Mucosa of descending colon (tissue), 3 donors: ENCODE data around the gene MSLN. TPM values are rescaled to one million over a fixed set of nuclear protein-coding genes. Genes with fewer than 3 reads are reported as not detected.

Experiments
- ATAC-seq: fragments of 200-7000 bp; cut with Tn5 transposase; one replicate; pipeline ENCODE4 v1.9.1; 2020; ENCODE audit warnings: mild to moderate bottlenecking, moderate library complexity
- DNase-seq, 3 donors: peaks; one replicate each; pipeline ENCODE4 v3.0.0-alpha.2; 2020
- H3K36me3 ChIP-seq: fragments of 200-600 bp; one replicate; pipeline ENCODE4 v1.8.0; 2021; ENCODE audit warnings: low read depth, mild to moderate bottlenecking
- H3K4me1 ChIP-seq: fragments of 200-600 bp; one replicate; pipeline ENCODE4 v1.8.0; 2021; ENCODE audit warnings: low read depth, mild to moderate bottlenecking
- H3K4me3 ChIP-seq: fragments of 200-600 bp; one replicate; pipeline ENCODE4 v1.8.0; 2021; ENCODE audit warnings: mild to moderate bottlenecking
- H3K9me3 ChIP-seq: fragments of 200-600 bp; one replicate; pipeline ENCODE4 v1.8.0; 2021; ENCODE audit warnings: mild to moderate bottlenecking
- intact Hi-C, 2 donors: fragments of 100-400 bp; cut with DNase I in 1 of 2; cut with micrococcal nuclease in 1 of 2; formaldehyde crosslinking; loops; one replicate each; pipeline versions ENCODE4 v1.11.0 to v1.11.1; 2022; cut with DNase I, micrococcal nuclease
- total RNA-seq, 3 donors: library from RNA; stranded (reverse); fragmentation: NEBNext Ultra II Directional in 2 of 3; extraction: Animal tissue kit (Norgen Biotek cat#: 25700) in 2 of 3; gene quantifications; one replicate each; pipeline versions ENCODE4 v1.2.1 to v1.2.4, GENCODE V29; 2021 to 2023
- TF ChIP-seq, protein P1 (sequence below): fragments of 200-600 bp; IDR thresholded peaks from one replicate; pipeline ENCODE4 v1.8.0; 2022; ENCODE audit warnings: antibody characterized with exemption, mild to moderate bottlenecking
- donor health status: DM: no; HTN: no; CAD: no; lungs with moderate emphysema.
- donor health status: DM: no; HTN: no; CAD: no.
- donor health status: DM: no; HTN: yes; CAD: no.

The MSLN gene
- total RNA-seq, 3 donors from 2014 or later = 3.4 to 7.0 (median 4.7) TPM

DNA sequence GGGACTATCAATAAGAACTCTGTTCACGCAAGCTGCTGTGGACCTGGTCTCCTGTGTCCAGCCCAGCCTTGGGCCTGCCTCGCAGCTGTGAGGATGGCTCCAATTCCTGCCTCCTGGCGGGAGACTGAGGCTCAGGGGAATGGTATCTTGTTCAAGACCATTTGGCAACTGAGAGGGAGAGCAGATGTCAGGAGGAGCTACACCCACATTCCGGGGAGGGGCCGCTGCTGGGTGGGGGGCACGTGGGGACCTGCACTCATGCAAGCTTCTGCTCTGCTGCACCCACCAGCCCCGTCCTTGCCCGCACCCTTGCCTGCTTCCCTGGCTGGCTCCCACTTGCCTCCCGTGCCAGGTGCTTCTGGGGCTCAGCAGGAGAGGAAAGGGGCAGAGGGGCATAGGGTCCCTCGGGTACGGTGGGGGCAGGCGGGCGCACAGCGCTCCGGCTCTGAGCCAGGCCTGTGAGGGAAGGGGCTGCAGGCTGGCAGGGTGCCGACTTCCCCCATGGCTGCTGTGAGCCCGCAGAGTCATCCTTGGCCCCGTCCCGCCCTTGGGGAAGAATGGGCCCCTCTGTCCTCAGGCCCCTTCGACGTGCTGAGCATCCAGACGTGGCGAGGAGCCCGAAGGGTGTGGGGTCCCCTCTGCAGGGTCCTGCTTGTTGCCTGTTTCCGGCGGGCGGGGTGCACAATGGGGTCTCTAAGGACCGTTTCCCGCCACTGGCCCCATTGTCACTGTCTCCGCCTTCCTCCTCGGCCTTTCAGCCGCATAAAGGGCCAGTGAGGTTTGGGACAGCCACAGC lies 42.9 kb upstream of the MSLN start:
- Histone ChIP-seq H3K4me3 (no peak overlapping the region), H3K9me3 (no peaks in the 10 kb centered on the region), H3K4me1 (peaks cover 52% of the 10 kb centered on the region), H3K36me3 (no peaks in the 10 kb centered on the region)
- ATAC-seq (no peak), DNase-seq (no peak)
- intact Hi-C loops = loop anchor here in 1 of 2 donors (10.0 kb wide), 1 partner anchor 337 kb away; no protein-coding TSS in a partner anchor
- TF ChIP-seq, protein P1, sequence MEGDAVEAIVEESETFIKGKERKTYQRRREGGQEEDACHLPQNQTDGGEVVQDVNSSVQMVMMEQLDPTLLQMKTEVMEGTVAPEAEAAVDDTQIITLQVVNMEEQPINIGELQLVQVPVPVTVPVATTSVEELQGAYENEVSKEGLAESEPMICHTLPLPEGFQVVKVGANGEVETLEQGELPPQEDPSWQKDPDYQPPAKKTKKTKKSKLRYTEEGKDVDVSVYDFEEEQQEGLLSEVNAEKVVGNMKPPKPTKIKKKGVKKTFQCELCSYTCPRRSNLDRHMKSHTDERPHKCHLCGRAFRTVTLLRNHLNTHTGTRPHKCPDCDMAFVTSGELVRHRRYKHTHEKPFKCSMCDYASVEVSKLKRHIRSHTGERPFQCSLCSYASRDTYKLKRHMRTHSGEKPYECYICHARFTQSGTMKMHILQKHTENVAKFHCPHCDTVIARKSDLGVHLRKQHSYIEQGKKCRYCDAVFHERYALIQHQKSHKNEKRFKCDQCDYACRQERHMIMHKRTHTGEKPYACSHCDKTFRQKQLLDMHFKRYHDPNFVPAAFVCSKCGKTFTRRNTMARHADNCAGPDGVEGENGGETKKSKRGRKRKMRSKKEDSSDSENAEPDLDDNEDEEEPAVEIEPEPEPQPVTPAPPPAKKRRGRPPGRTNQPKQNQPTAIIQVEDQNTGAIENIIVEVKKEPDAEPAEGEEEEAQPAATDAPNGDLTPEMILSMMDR = no peak

DNA sequence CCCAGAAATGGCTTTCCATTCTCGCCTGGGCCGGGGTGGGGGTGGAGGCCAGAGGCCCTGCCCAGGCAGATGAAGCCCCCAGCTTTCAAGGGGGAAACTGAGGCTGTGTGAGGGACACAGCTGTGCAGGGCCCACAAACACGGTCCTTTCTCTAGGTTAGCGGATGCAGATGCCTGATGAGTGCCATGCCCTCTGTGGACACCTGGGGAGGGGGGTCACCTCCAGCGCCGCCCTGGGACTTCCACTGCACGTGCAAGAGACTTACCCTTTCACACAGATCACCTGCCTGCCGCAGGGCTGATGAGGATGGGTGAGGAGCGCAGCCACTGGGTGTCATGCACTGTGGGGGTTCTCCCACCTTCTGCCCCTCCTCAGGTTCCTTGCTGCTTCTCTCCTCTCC lies 42.1 kb upstream of the MSLN start:
- no peak for DNase-seq
- peaks cover 52% of the 10 kb centered on the region for H3K4me1 ChIP-seq
- no peak for ATAC-seq
- H3K4me3 ChIP-seq = no peak overlapping the region
- TF ChIP-seq, protein P1 = no peak
- no peaks in the 10 kb centered on the region for H3K36me3 ChIP-seq
- H3K9me3 ChIP-seq = no peaks in the 10 kb centered on the region
- intact Hi-C loops = loop anchor here in 1 of 2 donors (10.0 kb wide), 1 partner anchor 336 kb away; no protein-coding TSS in a partner anchor

DNA sequence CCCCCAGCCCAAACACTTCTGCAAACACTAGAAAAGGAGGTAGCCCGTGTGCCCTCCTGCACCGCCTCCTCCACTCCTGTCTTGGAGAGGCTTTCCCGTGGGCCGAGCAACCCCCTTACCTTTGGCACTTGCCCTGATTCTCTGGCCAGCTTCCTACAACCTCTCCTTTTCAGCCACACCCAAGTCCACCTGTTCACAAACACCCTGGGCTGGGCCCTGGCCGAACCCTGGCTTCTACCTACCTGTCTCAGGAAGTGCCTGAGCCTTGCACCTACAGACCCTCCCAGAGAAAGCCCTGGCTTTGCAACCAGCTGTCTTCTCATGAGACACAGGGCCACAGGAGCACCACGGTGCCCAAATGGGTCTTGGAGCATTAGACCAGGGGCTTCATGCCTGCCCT lies 41.6 kb upstream of the MSLN start:
- DNase-seq (peak; percentile 75 to 81 (median 76)), ATAC-seq (peak; percentile 19)
- TF ChIP-seq, protein P1 = no peak
- Histone ChIP-seq H3K36me3 (no peaks in the 10 kb centered on the region), H3K4me1 (peaks cover 52% of the 10 kb centered on the region), H3K4me3 (no peak overlapping the region), H3K9me3 (no peaks in the 10 kb centered on the region)
- intact Hi-C loops = loop anchor here in 1 of 2 donors (10.0 kb wide), 1 partner anchor 336 kb away; no protein-coding TSS in a partner anchor

DNA sequence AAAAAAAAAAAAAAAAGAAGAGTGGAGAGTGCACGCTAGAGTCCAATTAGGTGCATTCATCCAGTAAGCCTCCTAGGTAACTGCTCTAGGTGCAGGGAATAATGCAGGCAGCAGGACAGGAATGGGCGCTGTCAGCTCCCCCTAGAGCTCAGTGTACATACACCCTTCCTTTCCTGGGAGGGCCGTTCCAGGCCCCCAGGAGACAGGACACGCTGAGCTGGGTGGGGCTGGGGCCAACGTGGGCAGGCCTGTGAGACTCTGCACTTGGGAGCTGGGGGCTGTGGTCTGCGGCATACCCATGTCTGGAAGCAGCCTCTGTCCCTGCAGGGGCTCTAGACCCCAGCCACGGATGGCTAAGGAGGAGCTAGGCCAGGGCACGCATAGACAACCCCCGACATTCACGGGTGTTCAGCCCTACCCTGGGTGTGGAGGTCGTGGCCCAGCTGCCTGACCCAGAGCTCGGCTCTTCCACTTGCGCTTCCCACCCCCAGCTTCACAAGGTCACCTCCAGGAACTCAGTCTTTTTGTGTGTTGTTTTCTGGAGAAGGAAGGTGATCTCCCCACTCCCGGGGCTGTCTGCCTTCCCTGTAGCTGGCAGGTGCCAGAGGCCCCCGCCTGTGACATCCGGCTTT lies 40.6 kb upstream of the MSLN start:
- DNase-seq (peak in 1 of 3 donors; percentile 51), ATAC-seq (peak; percentile 4)
- no peaks in the 10 kb centered on the region for H3K9me3 ChIP-seq
- H3K4me1 ChIP-seq = peaks cover 52% of the 10 kb centered on the region
- H3K4me3 ChIP-seq = peak overlapping the region; percentile 41
- TF ChIP-seq, protein P1 = no peak
- no peaks in the 10 kb centered on the region for H3K36me3 ChIP-seq
- intact Hi-C loops = loop anchor here in 1 of 2 donors (10.0 kb wide), 1 partner anchor 335 kb away; no protein-coding TSS in a partner anchor

DNA sequence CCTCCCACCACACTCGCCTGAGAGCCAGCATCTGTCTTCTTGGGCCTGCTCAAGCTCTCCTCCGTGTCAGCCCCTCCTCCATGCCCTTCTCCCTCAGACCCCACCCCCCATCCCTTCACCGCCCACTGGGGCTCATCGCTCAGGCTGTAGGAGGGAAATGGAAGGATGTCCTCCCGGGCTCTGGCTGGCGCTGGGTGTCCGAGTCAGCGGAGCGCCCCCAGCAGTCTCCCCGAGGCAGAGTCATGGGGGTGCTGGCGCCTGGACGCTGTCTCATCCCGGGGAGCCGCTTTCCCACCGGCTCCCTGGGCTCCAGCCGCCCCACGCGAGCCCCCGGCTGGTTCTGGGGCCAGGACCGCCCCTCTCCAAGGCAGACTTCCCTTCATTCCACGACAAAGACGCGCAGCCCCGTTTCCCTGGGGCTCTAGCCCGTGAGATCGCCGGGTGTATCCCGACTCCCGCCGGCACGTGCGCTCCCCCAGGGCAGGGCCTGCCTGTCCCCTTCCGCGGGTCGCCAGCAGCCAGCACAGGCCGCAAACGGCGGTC lies 40.0 kb upstream of the MSLN start:
- intact Hi-C loops = no loop called here
- peak; percentile 29 for ATAC-seq
- Histone ChIP-seq H3K9me3 (no peaks in the 10 kb centered on the region), H3K36me3 (no peaks in the 10 kb centered on the region), H3K4me3 (peak overlapping the region; percentile 41), H3K4me1 (peaks cover 49% of the 10 kb centered on the region)
- TF ChIP-seq, protein P1 = no peak
- peak in 1 of 3 donors; percentile 58 for DNase-seq
